Measurements from ENCODE around the gene ENTPD2.
"Not testable (repeated sequence)": the region's sequence is repeated elsewhere in the genome, so short reads cannot be mapped to it uniquely, and the experiment has no call there.

The ENTPD2 gene

GRCh38 chr9:137063311-137064026 is 9.6 kb upstream of the ENTPD2 start:
- DNase-seq = no peak

DNA sequence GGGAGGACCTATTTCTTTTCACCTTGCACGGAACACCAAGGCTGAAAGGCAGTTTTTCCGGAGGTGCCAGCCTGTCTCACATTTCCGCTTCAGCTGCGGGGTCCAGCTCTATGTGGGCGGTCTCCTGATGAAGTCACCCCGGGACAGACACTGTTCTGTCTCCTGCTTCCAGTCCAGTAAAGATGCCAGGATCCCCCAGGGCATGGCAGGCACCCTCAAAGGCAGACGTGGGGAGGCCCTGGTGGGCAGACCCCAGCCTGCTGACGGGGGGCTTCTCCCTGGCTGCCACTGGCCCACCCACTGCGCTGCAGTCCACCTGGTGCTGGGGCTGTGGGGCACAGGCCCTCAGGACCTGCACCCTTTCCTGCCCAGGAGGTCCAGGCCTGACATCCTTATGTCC is 8.9 kb upstream of the ENTPD2 start:
- DNase-seq = not testable (repeated sequence)

DNA sequence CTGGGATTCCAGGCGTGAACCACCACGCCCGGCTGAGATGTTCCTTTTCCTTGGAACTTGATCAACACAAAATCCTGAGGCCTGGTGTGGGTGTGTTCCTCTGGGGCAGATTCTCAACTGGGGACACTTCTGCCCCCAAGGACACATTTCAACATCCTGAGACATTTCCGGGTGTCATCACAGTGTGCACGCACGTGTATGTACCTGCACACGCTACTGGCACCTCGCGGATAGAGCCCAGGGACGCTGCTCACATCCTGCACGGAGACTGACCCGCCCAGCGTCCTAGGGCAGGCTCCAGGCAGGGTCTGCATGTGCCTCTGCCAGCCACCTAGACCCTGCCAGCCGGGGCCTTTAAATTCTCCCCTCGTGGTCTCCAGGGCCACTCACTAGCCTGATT is 8.5 kb upstream of the ENTPD2 start:
- DNase-seq = no peak

DNA sequence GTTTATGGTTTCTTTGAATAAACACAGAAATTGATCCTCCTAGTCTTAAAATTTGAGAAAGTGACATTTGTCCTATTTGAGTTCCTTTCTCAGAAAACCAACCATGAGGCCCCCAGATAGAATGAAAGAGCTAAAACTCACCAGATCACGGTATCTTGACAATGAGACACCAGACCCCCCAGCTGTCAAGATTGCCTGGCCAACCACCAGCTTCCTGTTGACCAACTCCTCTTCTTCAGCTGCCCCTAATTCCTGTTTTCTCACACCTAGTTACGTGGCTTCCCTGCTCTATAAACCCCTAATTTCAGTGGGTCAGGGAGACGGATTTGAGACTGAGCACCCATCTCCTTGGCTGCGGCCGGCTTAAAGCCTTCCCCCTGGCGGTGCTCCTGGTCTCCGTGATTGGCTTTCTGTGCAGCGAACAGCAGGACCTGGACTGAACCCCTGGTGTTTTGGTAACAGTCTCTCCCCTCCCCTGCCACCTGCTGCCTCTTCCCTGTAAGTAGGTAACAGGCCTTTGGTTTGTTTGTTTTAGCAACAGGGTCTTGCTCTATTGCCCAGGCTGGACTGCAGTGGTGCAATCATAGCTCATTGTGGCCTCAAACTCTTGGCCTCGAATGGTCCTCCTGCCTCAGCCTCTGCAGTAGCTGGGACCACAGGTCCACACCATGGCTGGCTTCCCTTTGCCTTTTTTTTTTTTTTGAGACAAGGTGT is 4.8 kb upstream of the ENTPD2 start:
- no peak for DNase-seq

DNA sequence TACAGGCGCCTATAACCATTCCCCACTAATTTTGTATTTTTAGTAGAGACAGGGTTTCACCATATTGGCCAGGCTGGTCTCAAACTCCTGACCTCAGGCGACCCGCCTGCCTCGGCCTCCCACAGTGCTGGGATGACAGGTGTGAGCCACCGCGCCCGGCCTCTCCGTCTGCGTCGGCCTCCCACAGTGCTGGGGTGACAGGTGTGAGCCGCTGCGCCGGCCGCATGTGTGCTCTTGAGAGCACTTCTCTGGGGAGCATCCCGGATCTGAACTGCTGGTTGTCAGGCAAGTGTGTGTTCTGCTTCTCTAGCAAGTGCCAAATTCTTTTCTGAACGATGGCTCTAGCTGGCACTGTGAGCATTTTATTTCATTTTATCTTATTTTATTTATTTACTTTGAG is 3.7 kb upstream of the ENTPD2 start:
- no peak for DNase-seq

GRCh38 chr9:137056739-137057415 is 3.0 kb upstream of the ENTPD2 start:
- DNase-seq = no peak

- DNase-seq = no peak
These were observed 1.8 kb upstream of the ENTPD2 start for GRCh38 chr9:137055385-137056364.

DNA sequence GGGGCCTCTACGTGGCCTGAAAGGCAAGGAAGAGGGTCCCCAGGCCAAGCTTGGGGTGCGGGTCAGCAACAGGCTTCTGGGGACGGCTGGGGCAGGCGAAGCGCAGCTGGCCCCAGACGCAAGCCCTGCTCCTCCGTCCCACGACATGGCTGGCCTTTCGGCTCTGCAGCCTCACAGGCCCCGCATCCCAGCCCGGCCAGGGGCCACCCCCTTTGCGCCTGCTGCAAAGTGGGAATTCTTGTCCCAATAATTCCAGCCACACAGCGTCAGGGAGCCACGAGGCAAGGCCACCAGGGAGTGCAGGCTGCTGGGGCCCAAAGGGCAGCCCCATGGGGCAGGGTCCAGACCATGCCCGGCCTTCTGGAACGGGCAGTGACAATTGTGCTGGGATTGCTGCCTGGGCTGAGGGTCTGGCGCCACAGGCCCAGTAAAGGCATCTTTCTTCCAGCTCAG is 1.1 kb upstream of the ENTPD2 start:
- no peak for DNase-seq

GRCh38 chr9:137052998-137053943 is 590 bp downstream of the ENTPD2 start:
- DNase-seq = no peak

DNA sequence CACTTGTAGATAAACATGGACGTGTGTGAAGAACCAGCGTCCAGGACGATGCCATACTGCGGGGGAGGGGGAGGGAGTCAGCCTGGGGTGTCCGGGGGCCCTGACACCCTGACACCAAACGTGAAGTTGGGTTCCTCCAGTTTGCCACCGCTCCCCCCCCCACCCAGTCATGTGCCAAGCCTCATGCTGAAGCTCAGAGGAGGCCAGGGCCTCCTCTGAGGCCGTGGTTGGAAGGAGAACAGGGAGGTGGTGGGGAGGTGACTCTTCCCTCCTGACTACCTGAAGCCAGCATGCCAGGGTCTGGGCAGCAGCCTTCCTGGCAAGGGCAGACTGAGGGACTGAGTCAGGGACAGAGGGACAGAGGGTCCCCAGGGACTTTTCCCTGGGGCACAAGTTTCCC is 1.6 kb downstream of the ENTPD2 start:
- DNase-seq = no peak

DNA sequence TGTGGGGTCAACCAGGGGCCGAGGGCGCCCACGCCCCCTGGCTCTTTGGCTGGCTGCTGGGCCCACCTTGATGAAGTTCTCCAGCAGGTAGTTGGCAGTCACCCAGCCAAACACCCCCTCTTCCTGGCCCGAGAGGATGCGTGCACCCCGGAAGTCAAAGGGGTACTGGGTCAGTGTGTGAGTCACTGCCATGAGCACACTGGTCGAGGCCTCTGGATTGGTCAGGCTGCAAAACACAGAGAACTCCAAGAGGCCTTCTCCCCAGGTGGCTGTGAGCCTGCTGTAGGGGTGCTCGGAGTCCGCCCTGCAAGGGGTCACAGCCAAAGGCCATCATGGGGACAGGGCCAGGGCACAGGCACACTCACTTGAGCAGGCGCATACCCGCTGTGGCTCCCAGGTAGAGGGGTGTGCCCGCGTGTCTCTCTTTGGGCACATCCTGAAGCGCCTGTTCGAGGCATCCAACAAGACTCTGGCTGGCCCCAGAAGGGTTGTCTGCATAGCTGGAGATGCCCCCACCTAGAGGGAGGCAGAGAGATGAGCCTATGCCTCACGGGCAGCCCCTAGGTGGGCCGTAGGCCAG is 2.6 kb downstream of the ENTPD2 start:
- no peak for DNase-seq

- DNase-seq = no peak
These were observed 3.3 kb downstream of the ENTPD2 start for GRCh38 chr9:137050570-137050969.

DNA sequence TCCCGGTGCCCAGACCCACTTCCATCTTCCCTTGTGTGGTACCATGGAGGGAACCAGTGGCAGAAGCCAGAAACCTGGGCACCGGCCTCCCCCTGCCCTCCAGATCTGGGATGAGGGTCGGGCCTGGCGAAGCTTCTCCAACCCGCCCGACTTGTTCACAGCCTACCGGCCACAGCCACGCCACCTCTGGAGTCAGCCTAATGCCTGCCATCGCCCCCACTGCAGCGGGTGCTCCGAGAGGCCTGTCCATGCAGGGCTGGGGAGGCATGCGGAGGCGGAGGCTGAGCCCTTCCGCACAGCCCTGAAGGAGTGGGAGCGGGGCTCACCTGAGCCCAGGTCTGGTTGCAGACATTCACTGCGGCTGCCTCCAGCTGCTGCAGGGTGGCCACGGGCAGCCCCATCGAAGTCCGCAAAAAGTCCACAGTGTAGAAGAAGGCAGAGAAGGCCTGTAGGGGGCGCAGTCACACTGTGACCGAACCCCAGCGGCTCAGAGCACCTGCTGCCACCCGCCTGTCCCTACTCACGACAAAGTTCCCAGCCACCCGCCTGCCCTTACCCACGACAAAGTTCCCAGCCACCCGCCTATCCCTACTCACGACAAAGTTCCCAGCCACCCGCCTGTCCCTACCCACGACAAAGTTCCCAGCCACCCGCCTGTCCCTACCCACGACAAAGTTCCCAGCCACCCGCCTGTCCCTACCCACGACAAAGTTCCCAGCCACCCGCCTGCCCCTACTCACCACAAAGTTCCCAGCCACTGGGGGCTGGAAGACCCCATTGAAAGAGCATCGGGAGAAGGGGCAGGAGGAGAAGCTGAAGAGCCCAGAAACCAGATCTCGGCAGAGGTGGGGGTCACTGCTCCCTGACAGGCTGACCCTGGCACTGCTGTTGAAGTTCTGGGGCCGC is 4.1 kb downstream of the ENTPD2 start:
- peak; percentile 73 for DNase-seq

DNA sequence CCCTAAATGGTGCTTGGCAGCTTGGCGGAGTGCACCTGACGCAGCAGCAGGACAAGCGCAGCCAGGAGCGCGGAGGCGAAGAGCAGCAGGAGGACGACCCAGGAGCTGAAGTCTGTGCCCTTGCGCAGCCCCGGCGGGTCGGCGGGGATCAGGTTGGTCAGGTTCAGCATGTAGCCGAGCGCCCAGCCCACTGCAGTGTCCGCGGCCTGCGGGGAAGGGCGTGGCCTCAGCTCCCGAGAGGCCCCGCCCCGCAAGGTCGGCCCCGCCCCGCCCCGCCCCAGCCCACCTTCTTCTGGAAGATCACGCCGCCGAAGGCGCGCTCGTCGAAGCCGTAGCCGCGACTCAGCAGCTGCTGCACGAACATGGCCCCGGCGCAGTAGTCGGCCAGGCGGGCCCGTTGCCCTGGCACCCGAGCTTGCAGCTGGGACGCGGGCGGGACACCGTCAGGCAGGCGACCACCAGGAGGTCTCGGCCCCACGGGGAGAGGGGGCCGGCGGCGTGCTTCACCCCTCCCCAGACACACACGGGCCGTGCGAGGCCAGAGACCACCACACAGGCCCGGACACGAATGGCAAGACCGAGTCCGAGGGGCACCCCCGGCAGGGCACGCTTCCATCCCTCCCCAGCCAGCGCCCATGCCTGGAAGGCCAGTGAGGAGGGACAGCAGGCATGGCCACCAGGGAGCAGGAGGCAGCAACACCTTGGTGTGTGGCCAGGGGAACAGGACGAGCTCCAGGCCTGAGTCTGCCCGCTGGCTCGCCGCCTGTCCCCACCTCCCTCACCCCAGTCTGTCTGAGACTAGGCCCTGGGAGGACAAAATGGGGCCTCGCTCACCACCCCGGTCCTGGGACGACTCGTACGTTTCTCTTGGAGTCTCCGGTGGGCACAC is 5.0 kb downstream of the ENTPD2 start:
- DNase-seq = no peak

DNA sequence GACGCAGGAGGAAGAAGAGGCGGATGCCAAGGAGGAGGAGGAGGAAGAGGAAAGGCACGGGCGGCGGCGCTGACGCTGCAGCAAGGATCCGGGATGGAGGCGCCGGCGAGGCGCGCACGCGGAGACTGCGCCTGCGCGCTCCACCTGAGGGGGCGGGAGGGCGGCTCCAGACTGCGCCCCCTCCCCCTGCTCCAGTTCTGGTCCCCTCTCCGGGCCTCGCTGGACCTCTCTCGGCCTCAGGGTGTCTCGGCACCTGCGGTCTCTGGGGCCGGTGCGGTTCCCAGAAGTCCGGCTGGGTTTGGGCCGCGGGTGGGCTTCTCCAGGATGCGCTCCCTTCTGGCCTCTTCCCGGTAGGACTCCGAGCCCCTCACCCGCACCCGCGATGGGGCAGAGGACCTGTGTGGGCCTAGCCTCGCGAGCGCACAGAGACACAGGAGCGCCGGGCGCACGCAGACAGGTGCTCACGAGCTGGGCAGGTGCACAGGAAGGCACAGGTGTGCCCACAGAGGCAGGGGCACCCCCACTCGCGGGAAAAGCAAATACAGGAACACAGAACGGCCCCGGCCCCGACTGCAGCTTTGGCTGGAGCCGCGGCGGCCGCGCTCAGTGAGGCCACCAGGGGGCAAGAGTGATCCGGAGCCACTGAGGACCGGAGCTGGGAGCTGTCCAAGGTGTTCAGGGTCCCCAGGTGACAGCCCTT is 7.6 kb downstream of the ENTPD2 start, which contains the start of gene NPDC1:
Gene NPDC1, minus strand, starts transcription at position 90 of the 700 bp plus-strand sequence. CDS start 188 bp downstream, outside the sequence.
- peak; percentile 89 for DNase-seq

- DNase-seq = peak; percentile 48
These were observed 8.4 kb downstream of the ENTPD2 start for GRCh38 chr9:137045294-137046087.

DNA sequence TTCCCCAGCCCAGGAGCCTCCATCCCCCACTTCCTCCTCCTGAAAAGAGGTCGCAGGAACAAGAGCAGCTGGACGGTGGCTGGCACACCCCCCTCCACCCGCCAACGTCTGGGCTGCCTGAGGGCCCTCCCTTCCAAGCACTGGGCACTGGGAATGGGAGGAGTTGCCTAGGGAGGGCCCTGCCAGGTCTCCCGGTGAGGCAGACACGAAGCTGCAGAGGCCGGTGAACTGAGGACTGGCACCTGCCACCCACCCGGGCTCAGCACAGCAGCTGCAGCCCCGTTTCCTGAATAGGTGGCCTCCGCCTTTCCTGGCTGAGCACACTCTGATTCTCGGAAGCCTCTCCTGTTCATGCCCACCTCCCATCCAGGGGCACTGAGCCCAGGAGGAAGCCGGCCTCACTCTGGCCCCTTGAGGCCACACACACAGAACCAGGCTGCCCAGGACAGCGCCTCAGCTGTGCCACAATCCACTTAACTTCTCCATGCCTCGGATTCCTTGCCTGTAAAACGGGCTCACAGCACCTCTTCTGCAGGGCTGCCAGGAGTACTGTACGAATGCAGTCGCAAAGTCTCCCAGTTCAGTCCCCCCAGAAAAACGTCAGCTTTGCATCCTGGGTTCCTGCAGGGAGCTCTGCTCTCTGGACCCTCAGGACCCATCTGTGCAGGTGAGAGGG is 9.2 kb downstream of the ENTPD2 start:
- no peak for DNase-seq

All from activated CD4-positive, alpha-beta T cell treated with anti-CD3 and anti-CD28 coated beads, Interleukin-2, amount 50 U/mL, for 16 hours (primary cell).